Endodermal cell (in vitro differentiated cells): ENCODE results near the gene APPBP2. TPM values are rescaled to one million over a fixed set of nuclear protein-coding genes. Genes with fewer than 3 reads are reported as not detected.

ENCODE experiments used
- DNase-seq: peaks from one replicate; pipeline ENCODE4 v3.0.0-alpha.2; 2017
- H3K27ac ChIP-seq: 2 replicates; pipeline ENCODE4 v1.5.1; 2013; ENCODE audit warnings: mild to moderate bottlenecking, low read depth, low read length, moderate library complexity
- H3K27me3 ChIP-seq: 2 replicates; pipeline ENCODE4 v1.6.1; 2013; ENCODE audit warnings: mild to moderate bottlenecking, low read length, moderate library complexity; ENCODE audit not compliant: insufficient read depth, control insufficient read depth, poor library complexity, severe bottlenecking
- H3K36me3 ChIP-seq: 2 replicates; pipeline ENCODE4 v1.7.0; 2013; ENCODE audit warnings: mild to moderate bottlenecking, low read length, moderate library complexity; ENCODE audit not compliant: control insufficient read depth, insufficient read depth
- H3K4me1 ChIP-seq: one replicate; pipeline ENCODE4 v1.7.0; 2013; ENCODE audit warnings: low read length; ENCODE audit not compliant: control insufficient read depth, insufficient read depth
- H3K4me3 ChIP-seq: 2 replicates; pipeline ENCODE4 v1.5.1; 2013; ENCODE audit warnings: mild to moderate bottlenecking, low read length, moderate library complexity
- H3K9ac ChIP-seq: 2 replicates; pipeline ENCODE4 v1.6.1; 2013; ENCODE audit warnings: mild to moderate bottlenecking, low read length, moderate library complexity; ENCODE audit not compliant: poor library complexity, severe bottlenecking; ENCODE audit errors: extremely low read depth
- H3K9me3 ChIP-seq: 2 replicates; pipeline ENCODE4 v1.6.1; 2013; ENCODE audit warnings: mild to moderate bottlenecking, low read length, moderate library complexity; ENCODE audit not compliant: control insufficient read depth
- H3K27ac Mint-ChIP-seq: 2 replicates; pipeline ENCODE4 v1.8.0; 2020; ENCODE audit warnings: mixed read lengths
- H3K27me3 Mint-ChIP-seq: 2 replicates; pipeline ENCODE4 v1.8.0; 2021; ENCODE audit warnings: mild to moderate bottlenecking, mixed read lengths; ENCODE audit not compliant: insufficient read depth
- H3K36me3 Mint-ChIP-seq: 2 replicates; pipeline ENCODE4 v1.8.0; 2020; ENCODE audit warnings: low read depth, mixed read lengths
- H3K4me1 Mint-ChIP-seq: 2 replicates; pipeline ENCODE4 v1.8.0; 2020; ENCODE audit warnings: mixed read lengths
- H3K4me3 Mint-ChIP-seq: 2 replicates; pipeline ENCODE4 v1.8.0; 2020; ENCODE audit warnings: mild to moderate bottlenecking, moderate library complexity, mixed read lengths
- H3K9me3 Mint-ChIP-seq: 2 replicates; pipeline ENCODE4 v1.8.0; 2020; ENCODE audit warnings: mild to moderate bottlenecking, mixed read lengths
- WGBS, 2 experiments: methylation state at CpG; one replicate each; pipeline versions ENCODE4 v1.1.5 to v1.1.7; 2013; ENCODE audit warnings: missing lambda C conversion rate in 2 of 2, mixed read lengths in 1 of 2; ENCODE audit not compliant: insufficient coverage in 1 of 2, insufficient read length in 1 of 2; 5-methylcytosine and 5-hydroxymethylcytosine counted together
- total RNA-seq, 2 donors: library from RNA; stranded (reverse); fragmentation: NEBNext Ultra II Directional in 1 of 2; extraction: Animal tissue kit (Norgen Biotek cat#: 25700) in 1 of 2; gene quantifications; 2 replicates in 1 of 2; 3 replicates in 1 of 2; pipeline ENCODE4 v1.2.1, GENCODE V29; 2021
- TF ChIP-seq, protein P1 (sequence below): fragments of 200-600 bp; sonication (generic); conservative IDR thresholded peaks from 2 replicates; pipeline ENCODE4 v1.5.0; 2021; ENCODE audit warnings: antibody characterized with exemption, mild to moderate bottlenecking

Gene APPBP2
- total RNA-seq, 2 donors from 2014 or later, result 25.3 to 28.1 TPM

DNA sequence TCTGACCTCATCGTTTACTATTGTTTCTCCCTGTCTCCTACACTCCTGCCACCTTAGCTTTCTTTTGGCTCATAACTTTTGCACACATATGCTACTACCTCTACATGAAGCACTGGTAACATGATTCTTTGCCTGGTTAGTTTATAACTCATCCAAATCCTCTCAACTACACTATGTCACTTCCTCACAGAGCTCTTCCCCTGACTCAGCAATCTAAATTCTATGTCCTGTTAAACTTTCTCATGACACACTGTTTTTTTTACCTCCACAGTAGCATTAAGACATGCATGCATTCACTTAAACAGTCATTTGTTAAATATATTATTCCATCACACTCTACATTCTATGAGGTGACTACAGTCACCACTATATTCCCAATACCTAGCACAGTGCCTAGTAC, 19.7 kb downstream of the APPBP2 start:
- Histone ChIP-seq H3K9me3 (no peaks in the 10 kb centered on the region), H3K4me1 (no peaks in the 10 kb centered on the region), H3K27me3 (no peaks in the 10 kb centered on the region), H3K27ac (no peak overlapping the region), H3K4me3 (no peak overlapping the region), H3K36me3 (peaks cover 13% of the 10 kb centered on the region), H3K9ac (no peak overlapping the region)
- Mint-ChIP-seq H3K4me1 (no peaks in the 10 kb centered on the region), H3K36me3 (peaks cover 12% of the 10 kb centered on the region), H3K27me3 (no peaks in the 10 kb centered on the region), H3K4me3 (no peak overlapping the region), H3K9me3 (no peaks in the 10 kb centered on the region), H3K27ac (peak overlapping the region; percentile 2)
- TF ChIP-seq, protein P1, sequence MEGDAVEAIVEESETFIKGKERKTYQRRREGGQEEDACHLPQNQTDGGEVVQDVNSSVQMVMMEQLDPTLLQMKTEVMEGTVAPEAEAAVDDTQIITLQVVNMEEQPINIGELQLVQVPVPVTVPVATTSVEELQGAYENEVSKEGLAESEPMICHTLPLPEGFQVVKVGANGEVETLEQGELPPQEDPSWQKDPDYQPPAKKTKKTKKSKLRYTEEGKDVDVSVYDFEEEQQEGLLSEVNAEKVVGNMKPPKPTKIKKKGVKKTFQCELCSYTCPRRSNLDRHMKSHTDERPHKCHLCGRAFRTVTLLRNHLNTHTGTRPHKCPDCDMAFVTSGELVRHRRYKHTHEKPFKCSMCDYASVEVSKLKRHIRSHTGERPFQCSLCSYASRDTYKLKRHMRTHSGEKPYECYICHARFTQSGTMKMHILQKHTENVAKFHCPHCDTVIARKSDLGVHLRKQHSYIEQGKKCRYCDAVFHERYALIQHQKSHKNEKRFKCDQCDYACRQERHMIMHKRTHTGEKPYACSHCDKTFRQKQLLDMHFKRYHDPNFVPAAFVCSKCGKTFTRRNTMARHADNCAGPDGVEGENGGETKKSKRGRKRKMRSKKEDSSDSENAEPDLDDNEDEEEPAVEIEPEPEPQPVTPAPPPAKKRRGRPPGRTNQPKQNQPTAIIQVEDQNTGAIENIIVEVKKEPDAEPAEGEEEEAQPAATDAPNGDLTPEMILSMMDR, result no peak
- 86 to 91% methylated on average over 1 of the region's 1 CpG for WGBS, 2 experiments
- no peak for DNase-seq

DNA sequence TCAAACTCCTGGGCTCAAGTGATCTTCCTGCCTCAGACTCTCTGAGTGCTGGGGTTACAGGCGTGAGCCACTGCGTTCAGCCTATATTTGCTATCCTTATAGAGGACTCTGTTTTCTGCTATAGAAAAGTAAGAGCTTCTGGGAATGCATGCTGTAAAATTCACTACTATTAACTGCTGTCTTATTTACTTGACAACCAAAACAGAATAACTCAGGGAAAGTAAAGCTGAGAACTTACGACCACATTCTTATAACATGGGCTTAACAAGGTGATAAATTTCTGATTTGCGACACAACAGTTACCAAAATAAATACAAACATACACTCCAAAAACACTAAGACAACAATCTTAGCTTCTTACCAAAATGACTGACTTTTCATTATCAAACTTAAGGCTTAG, 23.9 kb downstream of the APPBP2 start:
- TF ChIP-seq, protein P1, result no peak
- no peaks in the 10 kb centered on the region for H3K4me1 Mint-ChIP-seq
- no peak overlapping the region for H3K27ac Mint-ChIP-seq
- peaks cover 8% of the 10 kb centered on the region for H3K9me3 ChIP-seq
- H3K27me3 ChIP-seq, result no peaks in the 10 kb centered on the region
- H3K36me3 Mint-ChIP-seq, result peaks cover 30% of the 10 kb centered on the region
- no peak overlapping the region for H3K4me3 ChIP-seq
- no peaks in the 10 kb centered on the region for H3K27me3 Mint-ChIP-seq
- H3K36me3 ChIP-seq, result peaks cover 43% of the 10 kb centered on the region
- no peak overlapping the region for H3K9ac ChIP-seq
- no peak overlapping the region for H3K4me3 Mint-ChIP-seq
- DNase-seq, result no peak
- no peaks in the 10 kb centered on the region for H3K9me3 Mint-ChIP-seq
- 83 to 96% methylated on average over 2 to 4 of the region's 4 CpGs for WGBS, 2 experiments
- no peaks in the 10 kb centered on the region for H3K4me1 ChIP-seq
- H3K27ac ChIP-seq, result no peak overlapping the region

DNA sequence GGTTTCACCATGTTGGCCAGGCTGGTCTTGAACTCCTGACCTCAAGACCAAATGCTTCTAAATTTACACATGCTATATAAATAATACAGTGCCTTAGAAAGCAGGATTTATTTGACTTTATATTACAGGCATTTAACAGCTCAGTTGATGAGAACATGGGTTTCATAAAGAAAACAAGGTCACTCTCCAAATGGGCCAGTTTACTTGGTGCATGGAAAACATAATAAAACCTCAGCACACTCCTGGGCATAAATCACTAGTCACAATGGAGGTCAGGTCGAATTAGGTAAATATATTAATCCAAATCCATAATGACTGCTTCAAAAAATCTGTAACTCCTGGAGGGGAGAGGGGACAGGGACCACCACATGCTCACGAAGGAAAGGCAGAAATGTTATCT, 24.5 kb downstream of the APPBP2 start:
- H3K36me3 ChIP-seq, result peaks cover 48% of the 10 kb centered on the region
- no peak overlapping the region for H3K27ac ChIP-seq
- Mint-ChIP-seq H3K27me3 (no peaks in the 10 kb centered on the region), H3K9me3 (no peaks in the 10 kb centered on the region), H3K4me1 (no peaks in the 10 kb centered on the region), H3K36me3 (peaks cover 35% of the 10 kb centered on the region), H3K4me3 (no peak overlapping the region), H3K27ac (no peak overlapping the region)
- DNase-seq, result no peak
- H3K4me1 ChIP-seq, result no peaks in the 10 kb centered on the region
- H3K9ac ChIP-seq, result no peak overlapping the region
- WGBS, 2 experiments, result 100% methylated on average over 1 of the region's 2 CpGs; no CpG with 5 or more reads in 1 of the 2 experiments
- H3K27me3 ChIP-seq, result no peaks in the 10 kb centered on the region
- peaks cover 13% of the 10 kb centered on the region for H3K9me3 ChIP-seq
- TF ChIP-seq, protein P1, result no peak
- H3K4me3 ChIP-seq, result no peak overlapping the region
